SK-N-MC (cell line): ENCODE measurements around the gene STRIP2.

Source experiments
- EZH2 ChIP-seq: fragments of 200-600 bp; sonication (generic); IDR thresholded peaks from one replicate; pipeline ENCODE4 v1.6.1; 2017; ENCODE audit warnings: antibody characterized with exemption
- POLR2AphosphoS5 ChIP-seq: IDR thresholded peaks from 2 replicates; pipeline ENCODE4 v1.6.1; 2012; ENCODE audit warnings: mild to moderate bottlenecking, low read depth, low read length, borderline replicate concordance

DNA sequence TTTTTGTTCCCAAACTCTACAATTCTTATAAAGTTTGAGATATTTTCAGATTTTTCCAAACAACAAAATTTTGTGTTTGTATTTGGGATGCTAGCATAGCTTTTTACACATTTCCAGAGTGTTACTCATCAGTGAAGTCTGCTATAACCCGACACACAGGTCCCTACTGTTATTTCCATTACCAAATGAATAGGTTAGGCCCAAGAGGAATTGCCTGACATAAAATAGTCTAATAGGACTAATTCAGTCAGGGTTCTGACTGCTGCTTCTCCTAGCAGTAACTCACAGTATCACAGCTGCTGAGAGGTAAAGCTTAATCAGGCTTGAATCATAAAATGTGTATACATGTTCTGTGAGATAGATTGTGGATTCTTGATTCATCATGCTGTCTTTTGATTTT is 49.1 kb upstream of the STRIP2 start:
- TF ChIP-seq POLR2AphosphoS5 (no peak), EZH2 (no peak)
